Natural killer cell treated with Interleukin-12 subunit alpha and Interleukin-12 subunit beta and Interleukin-15 and Interleukin-18, amount 100 ng/mL, for 72 hours (primary cell): ENCODE data around the gene KCNMA1. TPM values are rescaled to one million over a fixed set of nuclear protein-coding genes. Genes with fewer than 3 reads are reported as not detected.

Source experiments
- ATAC-seq, 2 donors: fragments of 150-1000 bp; cut with Tn5 transposase in 1 of 2; sonication (Bioruptor Pico), chemical (Tn5 transposase) in 1 of 2; 2 replicates each; pipeline ENCODE4 v1.10.0; 2021
- DNase-seq: peaks from one replicate; pipeline ENCODE4 v3.0.0; 2022; ENCODE audit warnings: low spot score
- H3K27ac Mint-ChIP-seq, 2 donors: 1 replicate in 1 of 2; 2 replicates in 1 of 2; pipeline ENCODE4 v1.8.0; 2022; ENCODE audit warnings: mixed read lengths in 2 of 2, mild to moderate bottlenecking in 1 of 2, moderate library complexity in 1 of 2
- H3K27me3 Mint-ChIP-seq, 2 donors: 1 replicate in 1 of 2; 2 replicates in 1 of 2; pipeline ENCODE4 v1.8.0; 2022; ENCODE audit warnings: mixed read lengths in 2 of 2
- H3K36me3 Mint-ChIP-seq: one replicate; pipeline ENCODE4 v1.8.0; 2022; ENCODE audit warnings: mixed read lengths
- H3K4me1 Mint-ChIP-seq, 2 donors: 1 replicate in 1 of 2; 2 replicates in 1 of 2; pipeline ENCODE4 v1.8.0; 2022; ENCODE audit warnings: low read depth in 2 of 2, mixed read lengths in 2 of 2, mild to moderate bottlenecking in 1 of 2
- H3K4me3 Mint-ChIP-seq: one replicate; pipeline ENCODE4 v1.8.0; 2022; ENCODE audit warnings: mixed read lengths
- H3K9me3 Mint-ChIP-seq: 2 replicates; pipeline ENCODE4 v1.8.0; 2022; ENCODE audit warnings: mixed read lengths
- total RNA-seq, 2 donors: library from RNA; stranded (reverse); gene quantifications; one replicate each; pipeline ENCODE4 v1.2.3, GENCODE V29; 2022

KCNMA1 gene
- total RNA-seq, 2 donors from 2014 or later: 2.8 TPM; not detected in 1

- Mint-ChIP-seq H3K27ac (no peak overlapping the region), H3K4me1 (no peaks in the 10 kb centered on the region), H3K36me3 (no peaks in the 10 kb centered on the region), H3K4me3 (no peak overlapping the region), H3K27me3 (peaks cover 6 to 15% of the 10 kb centered on the region in 2 donors), H3K9me3 (no peaks in the 10 kb centered on the region)
- DNase-seq (no peak), ATAC-seq (no peak)
Observed at GRCh38 chr10:77431980-77432797, 205.4 kb downstream of the KCNMA1 start.

GRCh38 chr10:77431209-77431611 is 206.4 kb downstream of the KCNMA1 start:
- DNase-seq (no peak), ATAC-seq (no peak)
- Mint-ChIP-seq H3K4me1 (no peaks in the 10 kb centered on the region), H3K27ac (no peak overlapping the region), H3K9me3 (no peaks in the 10 kb centered on the region), H3K4me3 (no peak overlapping the region), H3K27me3 (peaks cover 6 to 15% of the 10 kb centered on the region in 2 donors), H3K36me3 (no peaks in the 10 kb centered on the region)

- no peaks in the 10 kb centered on the region for H3K36me3 Mint-ChIP-seq
- DNase-seq (no peak), ATAC-seq (no peak)
- H3K4me1 Mint-ChIP-seq: no peaks in the 10 kb centered on the region
- H3K4me3 Mint-ChIP-seq: no peak overlapping the region
- no peak overlapping the region for H3K27ac Mint-ChIP-seq
- H3K27me3 Mint-ChIP-seq: peaks cover 6 to 15% of the 10 kb centered on the region in 2 donors
- H3K9me3 Mint-ChIP-seq: no peaks in the 10 kb centered on the region
Observed at GRCh38 chr10:77430530-77430929, 207.1 kb downstream of the KCNMA1 start.

- Mint-ChIP-seq H3K4me1 (no peaks in the 10 kb centered on the region), H3K9me3 (no peaks in the 10 kb centered on the region), H3K4me3 (no peak overlapping the region), H3K36me3 (no peaks in the 10 kb centered on the region), H3K27ac (no peak overlapping the region), H3K27me3 (peaks cover 6 to 15% of the 10 kb centered on the region in 2 donors)
- ATAC-seq: no peak
- DNase-seq: no peak
Observed at GRCh38 chr10:77428691-77429395, 208.8 kb downstream of the KCNMA1 start.

- Mint-ChIP-seq H3K9me3 (no peaks in the 10 kb centered on the region), H3K27ac (no peak overlapping the region), H3K27me3 (peaks cover 9 to 16% of the 10 kb centered on the region in 2 donors), H3K4me3 (no peak overlapping the region), H3K4me1 (no peaks in the 10 kb centered on the region), H3K36me3 (no peaks in the 10 kb centered on the region)
- DNase-seq: no peak
- no peak for ATAC-seq
Observed at GRCh38 chr10:77424257-77424656, 213.4 kb downstream of the KCNMA1 start.

GRCh38 chr10:77422491-77423338 is 214.9 kb downstream of the KCNMA1 start:
- no peaks in the 10 kb centered on the region for H3K9me3 Mint-ChIP-seq
- no peak overlapping the region for H3K27ac Mint-ChIP-seq
- no peaks in the 10 kb centered on the region for H3K36me3 Mint-ChIP-seq
- no peak overlapping the region for H3K4me3 Mint-ChIP-seq
- H3K27me3 Mint-ChIP-seq: peaks cover 3 to 7% of the 10 kb centered on the region in 2 donors
- ATAC-seq: no peak
- no peaks in the 10 kb centered on the region for H3K4me1 Mint-ChIP-seq
- DNase-seq: no peak

GRCh38 chr10:77421591-77421990 is 216.0 kb downstream of the KCNMA1 start:
- H3K4me3 Mint-ChIP-seq: no peak overlapping the region
- no peaks in the 10 kb centered on the region for H3K4me1 Mint-ChIP-seq
- peaks cover 3 to 15% of the 10 kb centered on the region in 2 donors for H3K27me3 Mint-ChIP-seq
- H3K9me3 Mint-ChIP-seq: no peaks in the 10 kb centered on the region
- no peak overlapping the region for H3K27ac Mint-ChIP-seq
- ATAC-seq (no peak), DNase-seq (no peak)
- H3K36me3 Mint-ChIP-seq: no peaks in the 10 kb centered on the region

GRCh38 chr10:77420947-77421523 is 216.6 kb downstream of the KCNMA1 start:
- peaks cover 3 to 15% of the 10 kb centered on the region in 2 donors for H3K27me3 Mint-ChIP-seq
- no peak overlapping the region for H3K27ac Mint-ChIP-seq
- no peaks in the 10 kb centered on the region for H3K36me3 Mint-ChIP-seq
- no peaks in the 10 kb centered on the region for H3K9me3 Mint-ChIP-seq
- H3K4me1 Mint-ChIP-seq: no peaks in the 10 kb centered on the region
- DNase-seq: no peak
- H3K4me3 Mint-ChIP-seq: no peak overlapping the region
- ATAC-seq: no peak

- no peaks in the 10 kb centered on the region for H3K36me3 Mint-ChIP-seq
- no peaks in the 10 kb centered on the region for H3K4me1 Mint-ChIP-seq
- DNase-seq (no peak), ATAC-seq (no peak)
- no peak overlapping the region for H3K27ac Mint-ChIP-seq
- H3K27me3 Mint-ChIP-seq: peaks cover 3 to 15% of the 10 kb centered on the region in 2 donors
- no peak overlapping the region for H3K4me3 Mint-ChIP-seq
- no peaks in the 10 kb centered on the region for H3K9me3 Mint-ChIP-seq
Observed at GRCh38 chr10:77419979-77420378, 217.6 kb downstream of the KCNMA1 start.

- Mint-ChIP-seq H3K36me3 (no peaks in the 10 kb centered on the region), H3K27ac (no peak overlapping the region), H3K4me3 (no peak overlapping the region), H3K27me3 (peaks cover 3 to 15% of the 10 kb centered on the region in 2 donors), H3K4me1 (no peaks in the 10 kb centered on the region), H3K9me3 (no peaks in the 10 kb centered on the region)
- ATAC-seq: no peak
- DNase-seq: no peak
Observed at GRCh38 chr10:77419056-77419455, 218.6 kb downstream of the KCNMA1 start.

- ATAC-seq: no peak
Observed at GRCh38 chr10:77417806-77418640, 219.6 kb downstream of the KCNMA1 start.

GRCh38 chr10:77417359-77417758 is 220.2 kb downstream of the KCNMA1 start:
- H3K27ac Mint-ChIP-seq: no peak overlapping the region
- no peaks in the 10 kb centered on the region for H3K36me3 Mint-ChIP-seq
- ATAC-seq (no peak), DNase-seq (no peak)
- H3K4me1 Mint-ChIP-seq: no peaks in the 10 kb centered on the region
- H3K4me3 Mint-ChIP-seq: no peak overlapping the region
- H3K9me3 Mint-ChIP-seq: no peaks in the 10 kb centered on the region
- H3K27me3 Mint-ChIP-seq: peaks cover 3 to 10% of the 10 kb centered on the region in 2 donors

More at GRCh38 chr10:77417806-77418640, 219.6 kb downstream of the KCNMA1 start:
- H3K27me3 Mint-ChIP-seq: peaks cover 5 to 15% of the 10 kb centered on the region in 2 donors
- H3K4me1 Mint-ChIP-seq: no peaks in the 10 kb centered on the region
- H3K36me3 Mint-ChIP-seq: no peaks in the 10 kb centered on the region
- H3K4me3 Mint-ChIP-seq: no peak overlapping the region
- H3K27ac Mint-ChIP-seq: no peak overlapping the region
- H3K9me3 Mint-ChIP-seq: no peaks in the 10 kb centered on the region
- DNase-seq: no peak
